ENCODE data around the gene OR5AC2.

DNA sequence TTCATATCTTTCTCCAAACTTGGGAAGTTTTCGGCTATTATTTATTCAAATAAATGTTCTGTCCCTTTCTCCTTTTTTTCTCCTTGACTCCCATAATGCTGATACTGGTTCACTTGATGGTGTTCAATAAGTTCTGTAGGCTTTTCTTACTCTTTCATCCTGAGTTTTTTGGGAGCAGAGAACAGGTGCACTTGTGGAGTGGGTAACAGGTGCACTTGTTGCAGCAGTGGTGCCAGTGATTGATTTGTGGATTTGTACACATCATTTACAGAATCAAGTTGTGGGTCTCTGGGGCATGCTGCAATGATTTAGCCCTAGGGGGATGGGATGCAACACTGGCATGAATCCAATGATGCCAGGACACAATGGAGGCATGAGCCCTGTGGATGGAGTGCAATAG is 28.7 kb downstream of the OR5AC2 start:
- no peak for TF ChIP-seq TAF1 (IDR thresholded peaks at IDR 0.05; ENCODE audit: borderline replicate concordance, insufficient read depth, low read length)
- no peak for TF ChIP-seq POLR2AphosphoS5 (IDR thresholded peaks at IDR 0.05; ENCODE audit: low read depth, low read length)
- no peak for TF ChIP-seq SIN3A (IDR thresholded peaks at IDR 0.05; ENCODE audit: borderline replicate concordance, insufficient read depth, low read length)
- TF ChIP-seq, protein P1, sequence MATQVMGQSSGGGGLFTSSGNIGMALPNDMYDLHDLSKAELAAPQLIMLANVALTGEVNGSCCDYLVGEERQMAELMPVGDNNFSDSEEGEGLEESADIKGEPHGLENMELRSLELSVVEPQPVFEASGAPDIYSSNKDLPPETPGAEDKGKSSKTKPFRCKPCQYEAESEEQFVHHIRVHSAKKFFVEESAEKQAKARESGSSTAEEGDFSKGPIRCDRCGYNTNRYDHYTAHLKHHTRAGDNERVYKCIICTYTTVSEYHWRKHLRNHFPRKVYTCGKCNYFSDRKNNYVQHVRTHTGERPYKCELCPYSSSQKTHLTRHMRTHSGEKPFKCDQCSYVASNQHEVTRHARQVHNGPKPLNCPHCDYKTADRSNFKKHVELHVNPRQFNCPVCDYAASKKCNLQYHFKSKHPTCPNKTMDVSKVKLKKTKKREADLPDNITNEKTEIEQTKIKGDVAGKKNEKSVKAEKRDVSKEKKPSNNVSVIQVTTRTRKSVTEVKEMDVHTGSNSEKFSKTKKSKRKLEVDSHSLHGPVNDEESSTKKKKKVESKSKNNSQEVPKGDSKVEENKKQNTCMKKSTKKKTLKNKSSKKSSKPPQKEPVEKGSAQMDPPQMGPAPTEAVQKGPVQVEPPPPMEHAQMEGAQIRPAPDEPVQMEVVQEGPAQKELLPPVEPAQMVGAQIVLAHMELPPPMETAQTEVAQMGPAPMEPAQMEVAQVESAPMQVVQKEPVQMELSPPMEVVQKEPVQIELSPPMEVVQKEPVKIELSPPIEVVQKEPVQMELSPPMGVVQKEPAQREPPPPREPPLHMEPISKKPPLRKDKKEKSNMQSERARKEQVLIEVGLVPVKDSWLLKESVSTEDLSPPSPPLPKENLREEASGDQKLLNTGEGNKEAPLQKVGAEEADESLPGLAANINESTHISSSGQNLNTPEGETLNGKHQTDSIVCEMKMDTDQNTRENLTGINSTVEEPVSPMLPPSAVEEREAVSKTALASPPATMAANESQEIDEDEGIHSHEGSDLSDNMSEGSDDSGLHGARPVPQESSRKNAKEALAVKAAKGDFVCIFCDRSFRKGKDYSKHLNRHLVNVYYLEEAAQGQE (IDR thresholded peaks at IDR 0.05; ENCODE audit: insufficient read depth in 1 of 2, low read depth in 2 of 2, low read length in 2 of 2): no peak

Measured in PFSK-1 (cell line).